IPS-11a (cell line): Measurements from ENCODE around the gene KRT36.

Experiments used
- H3K4me3 ChIP-seq: one replicate; pipeline ENCODE4 v1.5.1; 2013; ENCODE audit warnings: low read depth, low read length, control low read depth

Gene KRT36

GRCh38 chr17:41504246-41504977 lies 14.7 kb upstream of the KRT36 start:
- H3K4me3 ChIP-seq, result no peak overlapping the region

GRCh38 chr17:41503202-41503601 lies 13.5 kb upstream of the KRT36 start:
- H3K4me3 ChIP-seq, result no peak overlapping the region

- no peak overlapping the region for H3K4me3 ChIP-seq
Observed at GRCh38 chr17:41500131-41500911, 10.6 kb upstream of the KRT36 start.

- H3K4me3 ChIP-seq, result no peak overlapping the region
Observed at GRCh38 chr17:41499714-41500113, 10.0 kb upstream of the KRT36 start.

- H3K4me3 ChIP-seq, result no peak overlapping the region
Observed at GRCh38 chr17:41498276-41498675, 8.6 kb upstream of the KRT36 start.

GRCh38 chr17:41496803-41497484 lies 7.2 kb upstream of the KRT36 start:
- no peak overlapping the region for H3K4me3 ChIP-seq

- no peak overlapping the region for H3K4me3 ChIP-seq
Observed at GRCh38 chr17:41494524-41494923, 4.8 kb upstream of the KRT36 start.

- H3K4me3 ChIP-seq, result no peak overlapping the region
Observed at GRCh38 chr17:41492771-41493170, 3.1 kb upstream of the KRT36 start.

GRCh38 chr17:41492351-41492750 lies 2.6 kb upstream of the KRT36 start:
- H3K4me3 ChIP-seq, result no peak overlapping the region

GRCh38 chr17:41491476-41491875 lies 1.8 kb upstream of the KRT36 start:
- no peak overlapping the region for H3K4me3 ChIP-seq

- H3K4me3 ChIP-seq, result no peak overlapping the region
Observed at GRCh38 chr17:41490000-41490990, 585 bp upstream of the KRT36 start.

GRCh38 chr17:41486809-41487530 lies 2.7 kb downstream of the KRT36 start:
- H3K4me3 ChIP-seq, result no peak overlapping the region

- H3K4me3 ChIP-seq, result no peak overlapping the region
Observed at GRCh38 chr17:41486316-41486715, 3.4 kb downstream of the KRT36 start.

GRCh38 chr17:41484920-41485904 lies 4.5 kb downstream of the KRT36 start:
- no peak overlapping the region for H3K4me3 ChIP-seq

GRCh38 chr17:41483991-41484826 lies 5.5 kb downstream of the KRT36 start:
- no peak overlapping the region for H3K4me3 ChIP-seq

- H3K4me3 ChIP-seq, result no peak overlapping the region
Observed at GRCh38 chr17:41483531-41483930, 6.2 kb downstream of the KRT36 start.

- no peak within 1 kb of the TSS for H3K4me3 ChIP-seq
Observed at GRCh38 chr17:41481036-41481435, 8.7 kb downstream of the KRT36 start, which contains the start of gene KRT35. KRT35 (minus strand) TSS chr17:41481151; CDS start chr17:41481097, 54 bp downstream.

GRCh38 chr17:41480581-41480980 lies 9.1 kb downstream of the KRT36 start:
- H3K4me3 ChIP-seq, result no peak overlapping the region
